Memory B cell (primary cell): Measurements from ENCODE around the gene CLOCK.

Source experiments
- ATAC-seq: fragments of 150-1000 bp; cut with Tn5 transposase; 2 replicates; pipeline ENCODE4 v1.10.0; 2021; ENCODE audit warnings: low read depth, mild to moderate bottlenecking, moderate library complexity
- DNase-seq, 2 donors: peaks; one replicate each; pipeline ENCODE4 v3.0.0; 2022; ENCODE audit warnings: low spot score in 2 of 2
- H3K27ac Mint-ChIP-seq: one replicate; pipeline ENCODE4 v1.8.0; 2022; ENCODE audit warnings: mild to moderate bottlenecking, moderate library complexity, mixed read lengths
- H3K27me3 Mint-ChIP-seq: one replicate; pipeline ENCODE4 v1.8.0; 2022; ENCODE audit warnings: mixed read lengths
- H3K36me3 Mint-ChIP-seq: one replicate; pipeline ENCODE4 v1.8.0; 2022; ENCODE audit warnings: mild to moderate bottlenecking, mixed read lengths
- H3K4me1 Mint-ChIP-seq: one replicate; pipeline ENCODE4 v1.8.0; 2022; ENCODE audit warnings: mixed read lengths
- H3K4me3 Mint-ChIP-seq: one replicate; pipeline ENCODE4 v1.8.0; 2022; ENCODE audit warnings: mild to moderate bottlenecking, moderate library complexity, mixed read lengths
- H3K9me3 Mint-ChIP-seq: one replicate; pipeline ENCODE4 v1.8.0; 2022; ENCODE audit warnings: mixed read lengths

The CLOCK gene

DNA sequence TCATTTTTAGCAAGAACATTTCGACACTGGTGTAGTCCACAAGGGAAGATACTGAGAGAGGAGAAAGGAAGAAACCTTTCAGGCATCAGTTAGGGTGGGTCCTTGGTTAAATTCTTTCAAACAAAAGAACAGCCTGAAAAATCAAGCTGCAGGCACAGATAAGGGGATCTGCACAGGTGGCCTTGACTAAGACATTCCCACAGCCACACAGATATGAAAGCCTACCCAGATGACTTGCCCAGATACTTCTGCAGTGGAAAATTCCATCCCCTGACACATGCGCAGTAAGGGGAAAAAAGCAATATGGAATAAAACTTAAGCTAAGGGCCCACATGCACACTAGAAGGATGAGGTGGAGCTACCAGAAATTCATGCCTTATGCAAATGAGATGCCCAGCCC, 159.9 kb downstream of the CLOCK start:
- ATAC-seq, result no peak

GRCh38 chr4:55386073-55386472, 160.6 kb downstream of the CLOCK start:
- no peak overlapping the region for H3K27ac Mint-ChIP-seq
- no peak overlapping the region for H3K4me3 Mint-ChIP-seq
- no peaks in the 10 kb centered on the region for H3K9me3 Mint-ChIP-seq
- no peaks in the 10 kb centered on the region for H3K36me3 Mint-ChIP-seq
- ATAC-seq (no peak), DNase-seq (no peak)
- H3K27me3 Mint-ChIP-seq, result no peaks in the 10 kb centered on the region
- no peaks in the 10 kb centered on the region for H3K4me1 Mint-ChIP-seq

More for the DNA sequence above, 159.9 kb downstream of the CLOCK start:
- Mint-ChIP-seq H3K9me3 (no peaks in the 10 kb centered on the region), H3K4me3 (no peak overlapping the region), H3K27me3 (no peaks in the 10 kb centered on the region), H3K36me3 (no peaks in the 10 kb centered on the region), H3K4me1 (no peaks in the 10 kb centered on the region), H3K27ac (no peak overlapping the region)
- no peak for DNase-seq

DNA sequence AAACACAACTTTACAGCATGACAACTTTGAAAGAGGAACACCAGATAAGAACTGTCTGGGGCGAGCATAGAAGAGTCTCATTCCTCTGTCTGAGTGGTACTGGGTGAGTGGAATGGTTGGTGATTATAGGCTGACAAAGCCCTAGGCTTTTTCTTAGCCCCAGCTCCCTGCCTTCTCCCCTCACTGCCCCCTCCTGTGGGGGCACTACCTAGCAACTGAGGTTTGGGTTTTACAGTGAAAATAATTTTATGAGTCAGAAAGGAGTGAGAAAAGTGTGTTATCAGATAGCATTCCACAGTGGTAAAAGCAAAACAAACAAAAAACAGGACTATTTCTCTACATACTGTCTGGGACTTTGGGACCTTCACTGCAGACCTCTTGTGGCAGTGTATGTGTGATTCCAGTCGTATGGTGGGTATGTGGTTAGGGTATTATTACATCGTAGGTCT, 161.5 kb downstream of the CLOCK start:
- Mint-ChIP-seq H3K9me3 (no peaks in the 10 kb centered on the region), H3K27me3 (no peaks in the 10 kb centered on the region), H3K4me1 (no peaks in the 10 kb centered on the region), H3K4me3 (no peak overlapping the region), H3K27ac (no peak overlapping the region), H3K36me3 (no peaks in the 10 kb centered on the region)
- ATAC-seq (no peak), DNase-seq (no peak)

- DNase-seq, result no peak
- H3K9me3 Mint-ChIP-seq, result no peaks in the 10 kb centered on the region
- no peaks in the 10 kb centered on the region for H3K27me3 Mint-ChIP-seq
- H3K36me3 Mint-ChIP-seq, result no peaks in the 10 kb centered on the region
- H3K27ac Mint-ChIP-seq, result no peak overlapping the region
- H3K4me3 Mint-ChIP-seq, result no peak overlapping the region
- no peak for ATAC-seq
- no peaks in the 10 kb centered on the region for H3K4me1 Mint-ChIP-seq
These were observed 164.2 kb downstream of the CLOCK start for GRCh38 chr4:55382488-55383003.

GRCh38 chr4:55381502-55381901, 165.2 kb downstream of the CLOCK start:
- DNase-seq (no peak), ATAC-seq (no peak)
- Mint-ChIP-seq H3K9me3 (no peaks in the 10 kb centered on the region), H3K4me1 (no peaks in the 10 kb centered on the region), H3K36me3 (no peaks in the 10 kb centered on the region), H3K27me3 (no peaks in the 10 kb centered on the region), H3K27ac (no peak overlapping the region), H3K4me3 (no peak overlapping the region)

GRCh38 chr4:55380576-55380975, 166.1 kb downstream of the CLOCK start:
- DNase-seq (no peak), ATAC-seq (no peak)
- Mint-ChIP-seq H3K27ac (no peak overlapping the region), H3K9me3 (no peaks in the 10 kb centered on the region), H3K4me3 (no peak overlapping the region), H3K27me3 (no peaks in the 10 kb centered on the region), H3K36me3 (no peaks in the 10 kb centered on the region), H3K4me1 (no peaks in the 10 kb centered on the region)

DNA sequence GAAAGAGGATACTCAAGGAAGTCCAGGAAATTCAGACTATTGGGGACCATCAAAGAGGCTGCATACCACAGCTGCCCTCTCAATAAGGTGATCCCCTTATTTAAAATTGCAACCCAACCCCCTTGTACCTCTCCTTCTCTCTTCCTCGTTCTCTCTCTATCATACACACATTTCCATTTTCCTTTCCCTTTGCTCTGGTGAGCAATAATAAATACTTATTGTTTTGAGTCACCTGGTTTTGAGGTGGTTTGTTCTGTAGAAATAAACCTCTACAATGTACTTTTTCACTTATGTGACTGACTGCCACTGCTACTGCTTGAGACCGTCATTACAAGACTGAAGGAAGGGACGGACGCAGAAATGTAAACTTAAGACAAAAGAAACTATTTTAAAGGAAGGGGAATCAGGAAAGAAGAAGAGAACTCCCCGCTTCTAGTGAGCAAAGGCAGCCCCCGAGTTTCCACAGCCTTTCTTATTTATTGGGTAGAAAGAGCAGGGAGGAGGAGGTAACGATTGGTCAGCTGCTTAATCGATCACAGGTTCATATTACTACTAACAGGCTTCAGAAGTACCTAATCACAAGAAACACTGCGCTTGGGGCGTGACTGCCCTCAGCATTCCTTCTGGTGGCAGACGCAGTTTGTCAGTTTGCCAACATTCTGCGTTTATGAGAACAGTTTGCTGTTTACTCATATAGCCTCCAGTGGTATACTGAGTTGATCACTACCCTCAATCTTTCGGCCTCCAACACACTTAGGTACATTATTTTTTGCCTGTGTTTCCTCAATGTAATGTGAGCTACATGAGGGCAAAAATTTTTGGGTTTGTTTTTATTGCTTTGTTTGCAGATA, 167.9 kb downstream of the CLOCK start:
- no peaks in the 10 kb centered on the region for H3K27me3 Mint-ChIP-seq
- H3K4me3 Mint-ChIP-seq, result no peak overlapping the region
- no peaks in the 10 kb centered on the region for H3K36me3 Mint-ChIP-seq
- DNase-seq (no peak), ATAC-seq (no peak)
- H3K4me1 Mint-ChIP-seq, result no peaks in the 10 kb centered on the region
- H3K9me3 Mint-ChIP-seq, result no peaks in the 10 kb centered on the region
- H3K27ac Mint-ChIP-seq, result no peak overlapping the region
